ENCODE data around the gene PSORS1C2. TPM values are rescaled to one million over a fixed set of nuclear protein-coding genes. Genes with fewer than 3 reads are reported as not detected.

PSORS1C2 gene
- total RNA-seq, 1 experiment from 2014 or later, result 0.55 TPM

DNA sequence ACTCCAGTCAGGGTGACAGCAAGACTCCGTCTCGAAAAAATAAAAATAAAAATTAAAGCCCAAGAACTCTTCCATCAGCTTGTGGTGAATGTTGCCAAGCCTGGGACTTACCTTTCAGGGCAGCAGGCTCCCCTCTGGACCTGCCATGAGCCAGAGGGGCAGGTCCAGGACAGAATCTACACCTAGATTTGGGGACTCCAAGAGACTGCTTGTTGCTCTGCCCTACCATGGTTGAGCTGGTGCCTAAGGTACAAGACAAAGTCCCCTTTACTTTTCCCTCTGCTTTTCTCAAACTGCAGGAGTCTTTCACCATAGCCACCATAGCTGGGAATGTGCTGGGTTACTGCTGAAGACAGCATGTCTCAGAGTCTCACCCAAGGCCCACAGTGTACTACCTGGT lies 35.7 kb downstream of the PSORS1C2 start:
- POLR2A ChIA-PET, result interaction anchor here (1.0 kb wide), 1 partner anchor 23 kb away, joined by 3 read pairs; no protein-coding TSS in a partner anchor
- 0 out of 2 replicates have a peak, but pooled peaks cover 3% of the 10 kb centered on the region for H3K4me1 Mint-ChIP-seq
- CTCF ChIA-PET, result interaction anchor here (0.8 to 2.1 kb wide), 23 partner anchors 8 to 386 kb away, joined by 3 to 25 read pairs (median 5); partner anchors contain the start of genes C6orf15, MDC1, PSORS1C1 and TCF19
- H3K4me3 Mint-ChIP-seq, result no peak overlapping the region
- no peaks in the 10 kb centered on the region for H3K36me3 Mint-ChIP-seq
- H3K27ac Mint-ChIP-seq, result no peak overlapping the region
- ATAC-seq (no peak), DNase-seq (ENCODE audit: low spot score) (no peak)
- no peaks in the 10 kb centered on the region; the same call in 1 of the 2 replicates for H3K27me3 Mint-ChIP-seq (ENCODE audit: low read depth)
- TF ChIP-seq, protein P1, sequence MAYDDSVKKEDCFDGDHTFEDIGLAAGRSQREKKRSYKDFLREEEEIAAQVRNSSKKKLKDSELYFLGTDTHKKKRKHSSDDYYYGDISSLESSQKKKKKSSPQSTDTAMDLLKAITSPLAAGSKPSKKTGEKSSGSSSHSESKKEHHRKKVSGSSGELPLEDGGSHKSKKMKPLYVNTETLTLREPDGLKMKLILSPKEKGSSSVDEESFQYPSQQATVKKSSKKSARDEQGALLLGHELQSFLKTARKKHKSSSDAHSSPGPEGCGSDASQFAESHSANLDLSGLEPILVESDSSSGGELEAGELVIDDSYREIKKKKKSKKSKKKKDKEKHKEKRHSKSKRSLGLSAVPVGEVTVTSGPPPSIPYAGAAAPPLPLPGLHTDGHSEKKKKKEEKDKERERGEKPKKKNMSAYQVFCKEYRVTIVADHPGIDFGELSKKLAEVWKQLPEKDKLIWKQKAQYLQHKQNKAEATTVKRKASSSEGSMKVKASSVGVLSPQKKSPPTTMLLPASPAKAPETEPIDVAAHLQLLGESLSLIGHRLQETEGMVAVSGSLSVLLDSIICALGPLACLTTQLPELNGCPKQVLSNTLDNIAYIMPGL (CRISPR knock-in tag; IDR thresholded peaks at IDR 0.05), result no peak
- TF ChIP-seq, protein P2, sequence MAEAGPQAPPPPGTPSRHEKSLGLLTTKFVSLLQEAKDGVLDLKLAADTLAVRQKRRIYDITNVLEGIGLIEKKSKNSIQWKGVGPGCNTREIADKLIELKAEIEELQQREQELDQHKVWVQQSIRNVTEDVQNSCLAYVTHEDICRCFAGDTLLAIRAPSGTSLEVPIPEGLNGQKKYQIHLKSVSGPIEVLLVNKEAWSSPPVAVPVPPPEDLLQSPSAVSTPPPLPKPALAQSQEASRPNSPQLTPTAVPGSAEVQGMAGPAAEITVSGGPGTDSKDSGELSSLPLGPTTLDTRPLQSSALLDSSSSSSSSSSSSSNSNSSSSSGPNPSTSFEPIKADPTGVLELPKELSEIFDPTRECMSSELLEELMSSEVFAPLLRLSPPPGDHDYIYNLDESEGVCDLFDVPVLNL (CRISPR knock-in tag; IDR thresholded peaks at IDR 0.05; ENCODE audit: borderline replicate concordance, low read depth), result no peak
- TF ChIP-seq, protein P3, sequence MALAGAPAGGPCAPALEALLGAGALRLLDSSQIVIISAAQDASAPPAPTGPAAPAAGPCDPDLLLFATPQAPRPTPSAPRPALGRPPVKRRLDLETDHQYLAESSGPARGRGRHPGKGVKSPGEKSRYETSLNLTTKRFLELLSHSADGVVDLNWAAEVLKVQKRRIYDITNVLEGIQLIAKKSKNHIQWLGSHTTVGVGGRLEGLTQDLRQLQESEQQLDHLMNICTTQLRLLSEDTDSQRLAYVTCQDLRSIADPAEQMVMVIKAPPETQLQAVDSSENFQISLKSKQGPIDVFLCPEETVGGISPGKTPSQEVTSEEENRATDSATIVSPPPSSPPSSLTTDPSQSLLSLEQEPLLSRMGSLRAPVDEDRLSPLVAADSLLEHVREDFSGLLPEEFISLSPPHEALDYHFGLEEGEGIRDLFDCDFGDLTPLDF (CRISPR knock-in tag; IDR thresholded peaks at IDR 0.05), result no peak
- TF ChIP-seq SMAD3 (CRISPR knock-in tag; IDR thresholded peaks at IDR 0.05; ENCODE audit: borderline replicate concordance) (no peak), GRHL2 (CRISPR knock-in tag; IDR thresholded peaks at IDR 0.05; ENCODE audit: insufficient replicate concordance, severe bottlenecking) (no peak), RELA (CRISPR knock-in tag; IDR thresholded peaks at IDR 0.05; ENCODE audit: borderline replicate concordance) (no peak)
- H3K9me3 Mint-ChIP-seq, result no peaks in the 10 kb centered on the region

DNA sequence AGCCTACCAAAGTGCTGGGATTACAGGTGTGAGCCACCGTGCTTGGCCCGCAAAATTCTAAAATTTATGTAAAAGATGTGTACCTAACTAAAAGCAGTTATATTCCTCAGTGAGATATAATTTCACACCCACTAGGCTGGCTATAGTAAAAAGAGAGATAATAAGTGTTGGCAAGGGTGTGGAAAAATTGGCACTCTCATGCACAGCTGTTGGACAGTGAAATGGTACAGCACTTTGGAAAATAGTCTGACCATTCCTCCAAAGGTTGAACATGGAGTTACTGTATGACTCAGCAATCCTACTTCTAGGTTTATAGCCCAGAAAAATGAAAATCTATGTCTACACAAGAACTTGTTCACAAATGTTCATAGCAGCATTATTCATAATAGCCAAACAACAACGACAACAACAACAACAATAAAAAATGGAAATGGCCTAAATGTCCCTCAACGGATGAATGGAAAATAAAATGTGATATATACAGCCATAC lies 40.4 kb downstream of the PSORS1C2 start:
- Mint-ChIP-seq H3K27me3 (ENCODE audit: low read depth) (no peaks in the 10 kb centered on the region), H3K4me3 (no peak overlapping the region), H3K4me1 (peaks cover 18% of the 10 kb centered on the region), H3K27ac (no peak overlapping the region), H3K9me3 (no peaks in the 10 kb centered on the region), H3K36me3 (no peaks in the 10 kb centered on the region)
- TF ChIP-seq TEAD4 (CRISPR knock-in tag; IDR thresholded peaks at IDR 0.05) (no peak), SP1 (CRISPR knock-in tag; conservative IDR thresholded peaks at IDR 0.05) (no peak), NFE2L1 (CRISPR knock-in tag; IDR thresholded peaks at IDR 0.05) (no peak), NFYB (CRISPR knock-in tag; conservative IDR thresholded peaks at IDR 0.05; ENCODE audit: low read depth) (no peak), NR2C2 (CRISPR knock-in tag; IDR thresholded peaks at IDR 0.05) (no peak), PRRX2 (CRISPR knock-in tag; IDR thresholded peaks at IDR 0.05) (no peak)
- TF ChIP-seq, protein P4, sequence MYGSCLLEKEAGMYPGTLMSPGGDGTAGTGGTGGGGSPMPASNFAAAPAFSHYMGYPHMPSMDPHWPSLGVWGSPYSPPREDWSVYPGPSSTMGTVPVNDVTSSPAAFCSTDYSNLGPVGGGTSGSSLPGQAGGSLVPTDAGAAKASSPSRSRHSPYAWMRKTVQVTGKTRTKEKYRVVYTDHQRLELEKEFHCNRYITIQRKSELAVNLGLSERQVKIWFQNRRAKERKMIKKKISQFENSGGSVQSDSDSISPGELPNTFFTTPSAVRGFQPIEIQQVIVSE (CRISPR knock-in tag; IDR thresholded peaks at IDR 0.05; ENCODE audit: borderline replicate concordance), result no peak
- TF ChIP-seq, protein P5, sequence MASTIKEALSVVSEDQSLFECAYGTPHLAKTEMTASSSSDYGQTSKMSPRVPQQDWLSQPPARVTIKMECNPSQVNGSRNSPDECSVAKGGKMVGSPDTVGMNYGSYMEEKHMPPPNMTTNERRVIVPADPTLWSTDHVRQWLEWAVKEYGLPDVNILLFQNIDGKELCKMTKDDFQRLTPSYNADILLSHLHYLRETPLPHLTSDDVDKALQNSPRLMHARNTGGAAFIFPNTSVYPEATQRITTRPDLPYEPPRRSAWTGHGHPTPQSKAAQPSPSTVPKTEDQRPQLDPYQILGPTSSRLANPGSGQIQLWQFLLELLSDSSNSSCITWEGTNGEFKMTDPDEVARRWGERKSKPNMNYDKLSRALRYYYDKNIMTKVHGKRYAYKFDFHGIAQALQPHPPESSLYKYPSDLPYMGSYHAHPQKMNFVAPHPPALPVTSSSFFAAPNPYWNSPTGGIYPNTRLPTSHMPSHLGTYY (CRISPR knock-in tag; IDR thresholded peaks at IDR 0.05), result no peak
- TF ChIP-seq, protein P6, sequence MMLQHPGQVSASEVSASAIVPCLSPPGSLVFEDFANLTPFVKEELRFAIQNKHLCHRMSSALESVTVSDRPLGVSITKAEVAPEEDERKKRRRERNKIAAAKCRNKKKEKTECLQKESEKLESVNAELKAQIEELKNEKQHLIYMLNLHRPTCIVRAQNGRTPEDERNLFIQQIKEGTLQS (CRISPR knock-in tag; conservative IDR thresholded peaks at IDR 0.05), result no peak
- ATAC-seq (no peak), DNase-seq (ENCODE audit: low spot score) (no peak)
- ChIA-PET POLR2A (no interaction called here), CTCF (interaction anchor here (0.7 kb wide), 1 partner anchor 11 kb away, joined by 3 read pairs; no protein-coding TSS in a partner anchor)

DNA sequence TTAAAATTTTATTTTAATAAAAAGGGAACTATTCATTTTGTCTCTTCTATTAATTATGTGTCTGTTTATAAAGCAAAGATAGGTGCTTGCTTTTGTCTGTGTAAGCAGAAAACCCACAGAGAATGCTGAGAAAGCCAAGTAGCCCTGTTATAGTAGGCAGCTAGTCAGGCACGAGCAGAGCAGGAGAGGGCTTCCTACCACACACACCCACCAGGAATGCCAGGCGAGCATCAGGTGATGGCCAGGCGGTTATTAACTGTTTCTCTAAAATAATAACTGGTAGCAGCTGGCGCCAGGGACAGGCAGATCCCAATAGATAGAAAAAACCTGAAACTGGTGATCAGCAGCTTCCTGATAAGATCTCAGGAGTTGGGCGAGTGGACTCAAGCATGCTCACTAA lies 42.2 kb downstream of the PSORS1C2 start:
- Mint-ChIP-seq H3K4me3 (no peak overlapping the region), H3K27me3 (ENCODE audit: low read depth) (no peaks in the 10 kb centered on the region), H3K27ac (no peak overlapping the region), H3K4me1 (peaks cover 22% of the 10 kb centered on the region), H3K36me3 (no peaks in the 10 kb centered on the region), H3K9me3 (no peaks in the 10 kb centered on the region)
- ChIA-PET CTCF (interaction anchor here (0.6 to 1.9 kb wide), 4 partner anchors 9 to 183 kb away, joined by 3 to 10 read pairs (median 5); partner anchors contain the start of gene VARS2), POLR2A (no interaction called here)
- ATAC-seq (no peak), DNase-seq (ENCODE audit: low spot score) (no peak)
- TF ChIP-seq ZNF219 (CRISPR knock-in tag; IDR thresholded peaks at IDR 0.05; ENCODE audit: borderline replicate concordance) (no peak), GABPB1 (CRISPR knock-in tag; IDR thresholded peaks at IDR 0.05) (no peak)
- TF ChIP-seq, protein P7, sequence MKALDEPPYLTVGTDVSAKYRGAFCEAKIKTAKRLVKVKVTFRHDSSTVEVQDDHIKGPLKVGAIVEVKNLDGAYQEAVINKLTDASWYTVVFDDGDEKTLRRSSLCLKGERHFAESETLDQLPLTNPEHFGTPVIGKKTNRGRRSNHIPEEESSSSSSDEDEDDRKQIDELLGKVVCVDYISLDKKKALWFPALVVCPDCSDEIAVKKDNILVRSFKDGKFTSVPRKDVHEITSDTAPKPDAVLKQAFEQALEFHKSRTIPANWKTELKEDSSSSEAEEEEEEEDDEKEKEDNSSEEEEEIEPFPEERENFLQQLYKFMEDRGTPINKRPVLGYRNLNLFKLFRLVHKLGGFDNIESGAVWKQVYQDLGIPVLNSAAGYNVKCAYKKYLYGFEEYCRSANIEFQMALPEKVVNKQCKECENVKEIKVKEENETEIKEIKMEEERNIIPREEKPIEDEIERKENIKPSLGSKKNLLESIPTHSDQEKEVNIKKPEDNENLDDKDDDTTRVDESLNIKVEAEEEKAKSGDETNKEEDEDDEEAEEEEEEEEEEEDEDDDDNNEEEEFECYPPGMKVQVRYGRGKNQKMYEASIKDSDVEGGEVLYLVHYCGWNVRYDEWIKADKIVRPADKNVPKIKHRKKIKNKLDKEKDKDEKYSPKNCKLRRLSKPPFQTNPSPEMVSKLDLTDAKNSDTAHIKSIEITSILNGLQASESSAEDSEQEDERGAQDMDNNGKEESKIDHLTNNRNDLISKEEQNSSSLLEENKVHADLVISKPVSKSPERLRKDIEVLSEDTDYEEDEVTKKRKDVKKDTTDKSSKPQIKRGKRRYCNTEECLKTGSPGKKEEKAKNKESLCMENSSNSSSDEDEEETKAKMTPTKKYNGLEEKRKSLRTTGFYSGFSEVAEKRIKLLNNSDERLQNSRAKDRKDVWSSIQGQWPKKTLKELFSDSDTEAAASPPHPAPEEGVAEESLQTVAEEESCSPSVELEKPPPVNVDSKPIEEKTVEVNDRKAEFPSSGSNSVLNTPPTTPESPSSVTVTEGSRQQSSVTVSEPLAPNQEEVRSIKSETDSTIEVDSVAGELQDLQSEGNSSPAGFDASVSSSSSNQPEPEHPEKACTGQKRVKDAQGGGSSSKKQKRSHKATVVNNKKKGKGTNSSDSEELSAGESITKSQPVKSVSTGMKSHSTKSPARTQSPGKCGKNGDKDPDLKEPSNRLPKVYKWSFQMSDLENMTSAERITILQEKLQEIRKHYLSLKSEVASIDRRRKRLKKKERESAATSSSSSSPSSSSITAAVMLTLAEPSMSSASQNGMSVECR (CRISPR knock-in tag; IDR thresholded peaks at IDR 0.05; ENCODE audit: borderline replicate concordance), result no peak
- TF ChIP-seq, protein P5 (CRISPR knock-in tag; IDR thresholded peaks at IDR 0.05), result no peak

Measured in WTC11 (cell line).